HCT116 (cell line): ENCODE results near the gene PLA2R1. TPM values are rescaled to one million over a fixed set of nuclear protein-coding genes. Genes with fewer than 3 reads are reported as not detected.

Source experiments
- ATAC-seq: fragments of 200-7000 bp; cut with Tn5 transposase; 2 replicates; pipeline ENCODE4 v1.9.1; 2020; ENCODE audit warnings: mild to moderate bottlenecking, moderate library complexity
- BruUV-seq: library from RNA; stranded (reverse); fragments of 400-500 nt; replicated peaks from 2 replicates; lab custom pipeline; 2021; lab: Mats Ljungman, UMichigan
- CTCF ChIA-PET: fragments of 300-600 bp; sonication (Branson Sonifier 250); formaldehyde crosslinking; loops from one replicate; lab custom pipeline; 2021; ENCODE audit warnings: antibody characterized with exemption; lab: Charles Lee
- POLR2A ChIA-PET: fragments of 300-600, 350-600 bp; sonication (Branson Sonifier 250); formaldehyde crosslinking; loops from one replicate; lab custom pipeline; 2021; ENCODE audit warnings: antibody characterized with exemption; lab: Charles Lee
- RAD21 ChIA-PET, 2 experiments: fragments of 300-600 bp; sonication (Branson Sonifier 250); formaldehyde crosslinking; loops; one replicate each; lab custom pipeline; 2023; ENCODE audit warnings: low total read pairs in 2 of 2; ENCODE audit not compliant: uncharacterized antibody in 2 of 2, unreplicated experiment in 2 of 2, low non-redundant PET in 1 of 2; lab: Charles Lee
- DNase-seq: peaks from one replicate; pipeline ENCODE4 v3.0.0-alpha.2; 2010; ENCODE audit warnings: low read depth, low spot score
- H2AFZ ChIP-seq: fragments of 200-600 bp; shearing (Covaris generic), sonication (generic); 2 replicates; pipeline ENCODE4 v1.6.1; 2017; ENCODE audit warnings: low read depth, mixed run types, mixed read lengths, antibody characterized with exemption, low read length; ENCODE audit not compliant: poor library complexity, severe bottlenecking
- H3K27ac ChIP-seq: 2 replicates; pipeline ENCODE4 v1.5.1; 2012; ENCODE audit warnings: low read depth, low read length
- H3K27me3 ChIP-seq: fragments of 200-600 bp; sonication (generic); 2 replicates; pipeline ENCODE4 v1.6.1; 2016; ENCODE audit warnings: mixed run types, low read length, mixed read lengths; ENCODE audit not compliant: insufficient read depth
- H3K36me3 ChIP-seq, 2 experiments: fragments of 200-500 bp in 1 of 2; fragments of 200-600 bp in 1 of 2; sonication (Bioruptor generic) in 1 of 2; sonication (generic) in 1 of 2; 2 replicates each; pipeline versions ENCODE4 v1.5.1 to v1.6.1; 2014 to 2016; ENCODE audit warnings: low read length in 2 of 2, inconsistent platforms in 1 of 2, mixed read lengths in 1 of 2, mixed run types in 1 of 2; ENCODE audit not compliant: insufficient read depth in 2 of 2, control insufficient read depth in 1 of 2
- H3K4me1 ChIP-seq, 2 experiments: fragments of 200-600 bp in 1 of 2; sonication (generic) in 1 of 2; 2 replicates each; pipeline versions ENCODE4 v1.5.1 to v1.6.1; 2012 to 2017; ENCODE audit warnings: low read length in 2 of 2, inconsistent platforms in 1 of 2, mild to moderate bottlenecking in 1 of 2, mixed read lengths in 1 of 2, mixed run types in 1 of 2, moderate library complexity in 1 of 2; ENCODE audit not compliant: insufficient read depth in 2 of 2, control insufficient read depth in 1 of 2
- H3K4me2 ChIP-seq: fragments of 200-600 bp; sonication (generic); 2 replicates; pipeline ENCODE4 v1.6.1; 2017; ENCODE audit warnings: mixed run types, low read length, mixed read lengths
- H3K4me3 ChIP-seq, 2 experiments: fragments of 200-600 bp in 1 of 2; sonication (generic) in 1 of 2; replicated peaks in 1 of 2; 2 replicates each; pipeline ENCODE4 v1.5.1; 2011 to 2016; ENCODE audit warnings: low read length in 2 of 2, control low read depth in 1 of 2, low read depth in 1 of 2, mild to moderate bottlenecking in 1 of 2, mixed read lengths in 1 of 2, mixed run types in 1 of 2
- H3K79me2 ChIP-seq: fragments of 200-600 bp; sonication (generic); 2 replicates; pipeline ENCODE4 v1.6.1; 2017; ENCODE audit warnings: mild to moderate bottlenecking, mixed run types, low read length, moderate library complexity, mixed read lengths; ENCODE audit not compliant: insufficient read depth
- H3K9ac ChIP-seq: fragments of 200-600 bp; sonication (generic); 2 replicates; pipeline ENCODE4 v1.6.1; 2016; ENCODE audit warnings: low read length, mixed read lengths
- H3K9me2 ChIP-seq: fragments of 200-600 bp; sonication (generic), shearing (Covaris generic); 2 replicates; pipeline ENCODE4 v1.6.1; 2017; ENCODE audit warnings: mixed run types, mild to moderate bottlenecking, moderate library complexity; ENCODE audit not compliant: insufficient read depth
- H3K9me3 ChIP-seq, 2 experiments: fragments of 200-500 bp in 1 of 2; fragments of 200-600 bp in 1 of 2; sonication (Bioruptor generic) in 1 of 2; sonication (generic) in 1 of 2; 2 replicates each; pipeline ENCODE4 v1.6.1; 2014 to 2017; ENCODE audit warnings: low read length in 2 of 2, mixed read lengths in 2 of 2, inconsistent platforms in 1 of 2, low read depth in 1 of 2, mild to moderate bottlenecking in 1 of 2, mixed run types in 1 of 2, moderate library complexity in 1 of 2; ENCODE audit not compliant: control insufficient read depth in 1 of 2, insufficient read depth in 1 of 2
- H4K20me1 ChIP-seq: fragments of 200-600 bp; sonication (generic), shearing (Covaris generic); 2 replicates; pipeline ENCODE4 v1.6.1; 2017; ENCODE audit warnings: mixed run types, mild to moderate bottlenecking, moderate library complexity; ENCODE audit not compliant: insufficient read depth
- CBX3 ChIP-seq: IDR thresholded peaks from 2 replicates; pipeline ENCODE4 v1.6.1; 2012; ENCODE audit warnings: low read depth
- CEBPB ChIP-seq: IDR thresholded peaks from 2 replicates; pipeline ENCODE4 v1.6.1; 2012; ENCODE audit warnings: low read depth
- EZH2 ChIP-seq: fragments of 200-600 bp; sonication (generic); IDR thresholded peaks from 2 replicates; pipeline ENCODE4 v1.6.1; 2017; ENCODE audit warnings: antibody characterized with exemption, mixed run types
- EZH2phosphoT487 ChIP-seq: fragments of 200-600 bp; IDR thresholded peaks from 2 replicates; pipeline ENCODE4 v1.6.1; 2018; ENCODE audit warnings: antibody characterized with exemption, borderline replicate concordance
- JUND ChIP-seq: IDR thresholded peaks from 2 replicates; pipeline ENCODE4 v1.6.1; 2012
- RAD21 ChIP-seq: IDR thresholded peaks from 2 replicates; pipeline ENCODE4 v1.6.1; 2012; ENCODE audit warnings: low read depth, mild to moderate bottlenecking
- SP1 ChIP-seq: IDR thresholded peaks from 2 replicates; pipeline ENCODE4 v1.6.1; 2012; ENCODE audit warnings: low read depth
- TCF7L2 ChIP-seq: IDR thresholded peaks from 2 replicates; pipeline ENCODE4 v1.7.0; 2011; ENCODE audit warnings: borderline replicate concordance, inconsistent platforms; ENCODE audit not compliant: insufficient read depth, insufficient read length; ENCODE audit errors: extremely low read depth
- YY1 ChIP-seq: IDR thresholded peaks from 2 replicates; pipeline ENCODE4 v1.6.1; 2011; ENCODE audit warnings: low read length, low read depth, moderate library complexity, mild to moderate bottlenecking; ENCODE audit not compliant: insufficient replicate concordance; ENCODE audit errors: extremely low read depth
- ZBTB33 ChIP-seq: IDR thresholded peaks from 2 replicates; pipeline ENCODE4 v1.6.1; 2011; ENCODE audit warnings: mild to moderate bottlenecking, low read length, moderate library complexity; ENCODE audit not compliant: insufficient replicate concordance; ENCODE audit errors: extremely low read depth
- ZFX ChIP-seq: fragments of 450-650 bp; IDR thresholded peaks from 2 replicates; pipeline ENCODE4 v1.6.1; 2017
- intact Hi-C: fragments of 100-400 bp; cut with micrococcal nuclease; formaldehyde crosslinking; loops from 2 replicates; pipeline ENCODE4 v1.10.0; 2022
- total RNA-seq: library from RNA; stranded (reverse); gene quantifications from one replicate; pipeline ENCODE4 v1.2.1, GENCODE V29; 2021; ENCODE audit not compliant: unreplicated experiment
- TF ChIP-seq, protein P1 (sequence below): IDR thresholded peaks from 2 replicates; pipeline ENCODE4 v1.6.1; 2012
- TF ChIP-seq, protein P2 (sequence below), 3 experiments: fragments of 200-600 bp in 1 of 3; sonication (generic) in 1 of 3; IDR thresholded peaks in 2 of 3; conservative IDR thresholded peaks in 1 of 3; 2 replicates each; pipeline ENCODE4 v1.5.1; 2012 to 2017; ENCODE audit warnings: low read depth in 2 of 3, low read length in 2 of 3, antibody characterized with exemption in 1 of 3, borderline replicate concordance in 1 of 3, control low read depth in 1 of 3, mild to moderate bottlenecking in 1 of 3, mixed read lengths in 1 of 3, mixed run types in 1 of 3, moderate library complexity in 1 of 3; ENCODE audit not compliant: insufficient read depth in 1 of 3
- TF ChIP-seq, protein P3 (sequence below): IDR thresholded peaks from 2 replicates; pipeline ENCODE4 v1.6.1; 2012; ENCODE audit warnings: low read depth

The PLA2R1 gene
- total RNA-seq, 1 experiment from 2014 or later, result 0.34 TPM

GRCh38 chr2:159903443-159904126 lies 158.8 kb downstream of the PLA2R1 start:
- no peak overlapping the region for H2AFZ ChIP-seq
- H3K36me3 ChIP-seq, result no peaks in the 10 kb centered on the region
- no peak overlapping the region for H3K4me2 ChIP-seq
- CTCF ChIA-PET, result no interaction called here
- H3K27me3 ChIP-seq, result no peaks in the 10 kb centered on the region; the same call in 1 of the 2 replicates
- no peaks in the 10 kb centered on the region for H3K9me2 ChIP-seq
- no peak overlapping the region for H3K9ac ChIP-seq
- TF ChIP-seq CBX3 (no peak), TCF7L2 (no peak), RAD21 (no peak), CEBPB (no peak), SP1 (no peak), EZH2 (no peak), YY1 (no peak), ZFX (no peak), EZH2phosphoT487 (no peak), ZBTB33 (no peak), JUND (no peak)
- TF ChIP-seq, protein P1, sequence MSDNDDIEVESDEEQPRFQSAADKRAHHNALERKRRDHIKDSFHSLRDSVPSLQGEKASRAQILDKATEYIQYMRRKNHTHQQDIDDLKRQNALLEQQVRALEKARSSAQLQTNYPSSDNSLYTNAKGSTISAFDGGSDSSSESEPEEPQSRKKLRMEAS, result no peak
- TF ChIP-seq, protein P2, sequence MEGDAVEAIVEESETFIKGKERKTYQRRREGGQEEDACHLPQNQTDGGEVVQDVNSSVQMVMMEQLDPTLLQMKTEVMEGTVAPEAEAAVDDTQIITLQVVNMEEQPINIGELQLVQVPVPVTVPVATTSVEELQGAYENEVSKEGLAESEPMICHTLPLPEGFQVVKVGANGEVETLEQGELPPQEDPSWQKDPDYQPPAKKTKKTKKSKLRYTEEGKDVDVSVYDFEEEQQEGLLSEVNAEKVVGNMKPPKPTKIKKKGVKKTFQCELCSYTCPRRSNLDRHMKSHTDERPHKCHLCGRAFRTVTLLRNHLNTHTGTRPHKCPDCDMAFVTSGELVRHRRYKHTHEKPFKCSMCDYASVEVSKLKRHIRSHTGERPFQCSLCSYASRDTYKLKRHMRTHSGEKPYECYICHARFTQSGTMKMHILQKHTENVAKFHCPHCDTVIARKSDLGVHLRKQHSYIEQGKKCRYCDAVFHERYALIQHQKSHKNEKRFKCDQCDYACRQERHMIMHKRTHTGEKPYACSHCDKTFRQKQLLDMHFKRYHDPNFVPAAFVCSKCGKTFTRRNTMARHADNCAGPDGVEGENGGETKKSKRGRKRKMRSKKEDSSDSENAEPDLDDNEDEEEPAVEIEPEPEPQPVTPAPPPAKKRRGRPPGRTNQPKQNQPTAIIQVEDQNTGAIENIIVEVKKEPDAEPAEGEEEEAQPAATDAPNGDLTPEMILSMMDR (IDR thresholded peaks at IDR 0.05 in 2 of 3, conservative IDR thresholded peaks at IDR 0.05 in 1 of 3; ENCODE audit: borderline replicate concordance in 1 of 3, insufficient read depth in 1 of 3, low read depth in 2 of 3, low read length in 2 of 3), result no peak
- TF ChIP-seq, protein P3, sequence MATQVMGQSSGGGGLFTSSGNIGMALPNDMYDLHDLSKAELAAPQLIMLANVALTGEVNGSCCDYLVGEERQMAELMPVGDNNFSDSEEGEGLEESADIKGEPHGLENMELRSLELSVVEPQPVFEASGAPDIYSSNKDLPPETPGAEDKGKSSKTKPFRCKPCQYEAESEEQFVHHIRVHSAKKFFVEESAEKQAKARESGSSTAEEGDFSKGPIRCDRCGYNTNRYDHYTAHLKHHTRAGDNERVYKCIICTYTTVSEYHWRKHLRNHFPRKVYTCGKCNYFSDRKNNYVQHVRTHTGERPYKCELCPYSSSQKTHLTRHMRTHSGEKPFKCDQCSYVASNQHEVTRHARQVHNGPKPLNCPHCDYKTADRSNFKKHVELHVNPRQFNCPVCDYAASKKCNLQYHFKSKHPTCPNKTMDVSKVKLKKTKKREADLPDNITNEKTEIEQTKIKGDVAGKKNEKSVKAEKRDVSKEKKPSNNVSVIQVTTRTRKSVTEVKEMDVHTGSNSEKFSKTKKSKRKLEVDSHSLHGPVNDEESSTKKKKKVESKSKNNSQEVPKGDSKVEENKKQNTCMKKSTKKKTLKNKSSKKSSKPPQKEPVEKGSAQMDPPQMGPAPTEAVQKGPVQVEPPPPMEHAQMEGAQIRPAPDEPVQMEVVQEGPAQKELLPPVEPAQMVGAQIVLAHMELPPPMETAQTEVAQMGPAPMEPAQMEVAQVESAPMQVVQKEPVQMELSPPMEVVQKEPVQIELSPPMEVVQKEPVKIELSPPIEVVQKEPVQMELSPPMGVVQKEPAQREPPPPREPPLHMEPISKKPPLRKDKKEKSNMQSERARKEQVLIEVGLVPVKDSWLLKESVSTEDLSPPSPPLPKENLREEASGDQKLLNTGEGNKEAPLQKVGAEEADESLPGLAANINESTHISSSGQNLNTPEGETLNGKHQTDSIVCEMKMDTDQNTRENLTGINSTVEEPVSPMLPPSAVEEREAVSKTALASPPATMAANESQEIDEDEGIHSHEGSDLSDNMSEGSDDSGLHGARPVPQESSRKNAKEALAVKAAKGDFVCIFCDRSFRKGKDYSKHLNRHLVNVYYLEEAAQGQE, result no peak
- RAD21 ChIA-PET, result no interaction called here
- H3K27ac ChIP-seq, result no peak overlapping the region
- H3K79me2 ChIP-seq, result no peaks in the 10 kb centered on the region
- H3K4me3 ChIP-seq, result no peak overlapping the region
- H3K9me3 ChIP-seq, result no peaks in the 10 kb centered on the region
- DNase-seq (no peak), ATAC-seq (no peak)
- BruUV-seq, result no TSS peak
- no peaks in the 10 kb centered on the region for H4K20me1 ChIP-seq
- intact Hi-C loops, result no loop called here
- H3K4me1 ChIP-seq, result no peaks in the 10 kb centered on the region
- POLR2A ChIA-PET, result no interaction called here
